HG03342 (cell line): Measurements from ENCODE around the gene STAT4.
"Not testable (repeated sequence)": the region's sequence is repeated elsewhere in the genome, so short reads cannot be mapped to it uniquely, and the experiment has no call there.

Source experiments
- ATAC-seq: cut with Tn5 transposase; IDR thresholded peaks from one replicate; pipeline ENCODE4 v1.9.1; 2021; ENCODE audit warnings: mild to moderate bottlenecking, moderate library complexity; ENCODE audit not compliant: unreplicated experiment

The STAT4 gene

GRCh38 chr2:190997526-190998113 lies 153.2 kb downstream of the STAT4 start:
- no peak for ATAC-seq

DNA sequence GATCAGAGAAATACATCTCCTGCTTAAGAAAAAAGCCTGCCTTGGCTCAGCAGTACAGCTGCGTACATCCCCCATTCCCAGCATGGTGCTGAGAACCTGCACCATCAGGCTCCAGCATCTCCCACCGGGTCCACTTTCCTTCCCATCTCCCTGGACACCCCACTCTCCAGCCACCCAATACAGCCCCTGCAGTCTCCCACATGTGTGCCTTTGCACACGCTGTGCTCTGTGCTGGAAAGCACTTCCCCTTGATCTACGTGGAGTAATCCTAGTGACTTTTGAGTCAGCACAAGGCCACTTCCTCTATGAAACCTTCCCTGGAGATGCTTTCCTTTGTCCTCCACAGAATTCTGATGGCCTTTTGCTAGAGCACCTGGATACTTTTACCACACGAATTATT lies 153.8 kb downstream of the STAT4 start:
- no peak for ATAC-seq

DNA sequence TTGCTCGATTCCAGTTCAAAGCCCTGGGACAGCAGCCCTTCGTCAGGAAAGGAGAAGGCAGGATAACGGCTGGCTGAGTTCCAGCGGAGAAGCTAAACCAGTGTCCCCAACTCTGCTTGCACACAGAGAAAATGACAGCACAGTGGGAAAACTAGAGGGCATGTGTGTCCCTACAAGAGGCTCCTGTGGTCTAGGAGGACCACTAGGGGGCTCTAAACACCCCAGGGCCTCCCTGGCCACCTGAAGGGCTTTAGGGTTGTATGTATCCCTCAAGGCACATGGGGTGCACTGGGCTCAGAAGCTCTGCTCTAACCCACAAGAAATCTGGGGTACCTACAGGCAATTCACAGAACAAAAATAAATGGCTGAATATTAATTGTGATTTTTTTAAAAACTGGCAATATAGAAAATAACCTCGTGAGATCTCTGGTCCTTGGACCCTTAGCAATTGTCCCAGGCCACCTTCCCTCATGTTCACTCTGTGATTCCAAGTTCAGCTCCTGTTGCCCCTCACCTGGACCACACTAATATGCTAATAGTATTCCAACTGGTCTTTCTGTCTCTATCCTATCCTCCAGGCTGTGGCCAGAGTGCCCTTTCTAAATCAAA lies 154.4 kb downstream of the STAT4 start:
- peak; percentile 50 for ATAC-seq

GRCh38 chr2:190995315-190995714 lies 155.5 kb downstream of the STAT4 start:
- ATAC-seq: not testable (repeated sequence)

DNA sequence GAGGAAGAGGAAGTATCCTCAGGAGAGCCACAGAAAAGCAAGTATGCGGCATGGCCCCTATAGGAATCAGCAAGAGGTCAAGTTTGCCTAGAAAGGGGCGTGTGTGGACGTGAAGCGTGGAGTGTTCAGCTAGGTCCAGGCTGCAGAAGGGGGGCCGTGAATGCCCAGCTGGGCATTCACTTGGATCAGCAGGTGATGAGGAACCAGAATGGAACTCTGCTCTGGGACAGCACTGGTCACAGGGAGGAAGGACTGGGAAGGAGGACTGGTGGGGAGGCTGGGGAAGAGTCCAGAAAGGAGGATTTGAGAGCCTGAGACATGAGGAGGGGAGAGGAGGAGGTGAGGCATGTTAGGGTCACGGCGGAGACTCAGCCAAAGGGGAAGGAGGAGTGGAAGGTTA lies 156.6 kb downstream of the STAT4 start:
- ATAC-seq: no peak

DNA sequence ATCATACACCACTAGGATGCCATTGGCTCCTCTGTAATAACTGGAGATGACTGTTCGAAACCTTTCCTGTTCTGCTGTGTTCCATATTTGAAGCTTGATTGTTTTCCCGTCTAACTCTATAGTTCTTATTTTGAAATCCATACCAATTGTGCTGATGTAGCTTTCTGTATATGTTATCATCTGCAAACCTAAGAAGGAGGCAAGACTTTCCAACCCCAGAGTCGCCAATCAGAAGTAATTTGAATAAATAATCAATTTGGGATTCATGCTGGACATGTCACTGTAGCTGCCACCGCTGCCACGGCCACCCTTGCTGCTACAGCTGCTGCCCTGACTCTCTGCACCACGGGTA lies 157.5 kb downstream of the STAT4 start:
- ATAC-seq: no peak

GRCh38 chr2:190990132-190990531 lies 160.7 kb downstream of the STAT4 start:
- ATAC-seq: no peak

- no peak for ATAC-seq
Observed at GRCh38 chr2:190988910-190989309, 161.9 kb downstream of the STAT4 start.

DNA sequence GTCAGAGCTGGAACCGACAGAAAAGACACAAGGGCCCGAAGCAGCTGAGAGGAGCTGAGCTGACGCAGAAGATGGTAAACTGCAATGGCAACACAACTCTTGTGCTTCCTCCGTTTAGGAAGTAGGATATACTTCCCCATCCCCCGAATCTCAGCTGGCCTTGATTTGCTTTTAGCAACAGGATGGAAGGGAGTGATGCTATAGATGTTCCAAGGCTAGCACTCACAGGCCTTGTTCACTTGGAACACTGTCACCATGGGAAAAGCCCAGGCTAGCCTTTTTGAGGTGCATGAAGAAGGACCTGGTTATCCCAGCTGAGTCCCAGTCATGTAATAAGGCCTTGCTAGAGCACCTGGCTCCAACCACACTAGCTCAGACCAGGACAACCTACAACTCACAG lies 162.9 kb downstream of the STAT4 start:
- no peak for ATAC-seq

- no peak for ATAC-seq
Observed at GRCh38 chr2:190987116-190987515, 163.7 kb downstream of the STAT4 start.

DNA sequence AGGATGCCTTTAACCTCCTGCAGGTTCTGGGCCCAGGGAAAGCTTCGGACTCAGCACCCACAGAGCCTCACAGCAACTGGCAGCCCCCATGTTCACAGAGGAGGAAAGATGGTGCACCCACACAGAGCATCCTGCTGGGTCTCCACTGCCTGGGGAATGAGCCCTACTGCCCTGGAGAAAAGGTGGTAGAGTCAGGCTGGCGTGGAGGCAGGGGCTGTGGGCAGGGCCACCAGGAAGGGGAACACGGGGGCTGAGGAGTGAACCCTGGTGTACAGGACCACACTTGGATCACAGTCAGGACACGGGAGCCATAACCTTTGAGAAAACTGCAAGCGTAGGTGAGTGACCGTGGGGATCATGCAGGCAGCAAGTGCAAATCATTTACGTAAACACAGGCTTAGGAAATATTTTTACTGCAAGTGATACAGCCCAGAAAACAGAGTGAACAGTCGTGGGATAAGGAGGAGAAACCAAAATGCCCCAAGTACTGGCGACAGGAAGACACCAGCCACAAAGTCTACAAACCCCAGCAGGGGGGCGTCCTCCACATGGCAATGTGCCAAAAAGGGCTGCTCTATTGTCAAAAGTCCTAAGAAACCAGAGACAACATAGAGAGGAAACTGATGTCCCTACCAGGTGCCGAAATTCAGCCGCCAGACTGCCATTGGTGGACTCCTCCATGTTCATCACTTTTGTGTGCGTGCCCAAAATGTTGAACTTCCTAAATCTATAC lies 164.4 kb downstream of the STAT4 start:
- ATAC-seq: no peak

DNA sequence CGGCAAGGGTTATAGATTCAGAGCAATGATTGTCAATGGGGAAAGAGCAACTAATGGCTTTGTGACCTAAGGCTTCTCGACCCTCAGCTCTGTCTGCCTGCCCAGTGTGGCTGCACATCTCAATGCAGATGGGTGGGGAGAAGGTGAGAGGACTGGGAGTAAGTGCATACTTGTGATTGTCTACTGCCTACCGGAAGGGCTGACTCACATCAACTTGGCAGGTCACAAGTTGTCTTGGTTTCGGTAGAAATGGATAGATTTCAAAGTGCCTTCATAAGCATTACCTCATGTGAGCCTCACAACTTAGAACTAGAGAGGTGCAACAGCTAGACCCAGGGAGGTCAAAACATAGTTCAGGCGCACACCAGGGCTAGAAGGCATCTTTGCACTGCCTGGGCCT lies 166.2 kb downstream of the STAT4 start:
- ATAC-seq: no peak

DNA sequence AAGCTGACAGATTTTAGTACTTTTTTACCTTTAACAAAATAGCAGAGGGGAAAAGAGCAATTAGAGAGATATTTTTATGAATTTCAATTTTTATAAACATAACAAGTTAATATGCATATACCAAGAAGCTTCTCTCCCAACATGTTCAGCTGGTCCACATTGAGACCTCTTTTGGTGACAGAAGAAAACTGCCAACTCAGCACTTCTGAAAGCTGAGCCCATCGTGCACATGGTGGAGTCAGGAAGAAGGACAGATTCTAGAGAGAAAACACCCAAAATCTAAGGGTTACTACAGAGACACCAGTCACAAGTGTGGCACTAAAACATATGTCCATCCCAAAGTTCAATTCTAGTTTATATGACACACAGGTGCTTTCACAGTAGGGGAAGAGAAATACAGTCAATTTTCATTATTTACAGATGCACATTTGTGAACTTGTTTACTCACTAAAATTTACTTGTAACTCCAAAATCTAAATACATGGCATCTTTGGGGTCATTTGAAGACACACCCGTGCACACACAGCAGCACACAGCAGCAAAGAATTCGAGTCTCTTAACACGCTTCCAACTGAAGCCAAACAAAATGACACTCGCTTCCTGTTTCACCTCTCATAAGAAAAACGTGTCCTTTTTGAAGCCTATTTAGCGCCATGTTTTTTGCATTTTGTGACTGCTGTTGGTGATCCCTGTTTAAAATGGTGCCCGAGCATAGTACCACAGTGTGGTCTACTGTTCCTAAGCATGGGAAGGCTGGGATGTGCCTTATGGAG lies 168.3 kb downstream of the STAT4 start:
- ATAC-seq: no peak

DNA sequence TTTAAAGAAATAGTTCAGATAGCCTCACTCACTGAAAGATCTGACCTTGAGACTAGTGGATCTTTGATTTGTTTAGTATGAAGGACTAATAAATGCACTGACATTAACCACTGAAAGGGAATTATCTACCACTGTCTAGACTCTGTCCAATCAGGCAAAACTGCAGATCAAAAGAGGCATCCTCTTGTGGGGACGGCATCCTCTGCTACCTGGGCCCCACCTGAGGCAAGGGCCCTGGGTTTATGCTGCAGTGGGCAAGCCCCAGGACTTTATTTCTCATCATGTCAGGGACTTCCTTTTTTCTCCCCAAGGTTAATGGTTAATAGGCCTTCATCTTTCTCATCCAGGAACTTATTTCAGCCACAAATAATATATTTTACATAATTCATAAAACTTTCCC lies 169.1 kb downstream of the STAT4 start:
- no peak for ATAC-seq

DNA sequence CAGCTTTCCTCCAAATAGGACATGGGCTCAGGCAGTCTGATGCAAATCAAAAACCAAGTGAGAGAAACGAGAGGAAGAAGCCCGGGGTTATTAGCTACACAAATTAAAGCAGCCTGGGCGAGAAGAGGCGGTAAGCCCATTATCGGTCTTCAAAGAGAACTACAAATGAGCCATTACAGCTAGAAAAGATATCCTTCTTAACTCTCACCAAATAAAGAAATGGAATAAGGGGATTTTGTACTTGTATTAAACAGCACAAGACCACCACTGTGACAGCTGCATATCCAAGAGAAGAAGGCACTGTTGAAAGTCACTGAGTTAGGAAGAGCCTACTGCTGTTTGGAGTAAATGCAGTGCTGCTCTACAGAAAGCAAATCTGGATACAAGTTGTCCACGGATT lies 169.5 kb downstream of the STAT4 start:
- ATAC-seq: no peak

DNA sequence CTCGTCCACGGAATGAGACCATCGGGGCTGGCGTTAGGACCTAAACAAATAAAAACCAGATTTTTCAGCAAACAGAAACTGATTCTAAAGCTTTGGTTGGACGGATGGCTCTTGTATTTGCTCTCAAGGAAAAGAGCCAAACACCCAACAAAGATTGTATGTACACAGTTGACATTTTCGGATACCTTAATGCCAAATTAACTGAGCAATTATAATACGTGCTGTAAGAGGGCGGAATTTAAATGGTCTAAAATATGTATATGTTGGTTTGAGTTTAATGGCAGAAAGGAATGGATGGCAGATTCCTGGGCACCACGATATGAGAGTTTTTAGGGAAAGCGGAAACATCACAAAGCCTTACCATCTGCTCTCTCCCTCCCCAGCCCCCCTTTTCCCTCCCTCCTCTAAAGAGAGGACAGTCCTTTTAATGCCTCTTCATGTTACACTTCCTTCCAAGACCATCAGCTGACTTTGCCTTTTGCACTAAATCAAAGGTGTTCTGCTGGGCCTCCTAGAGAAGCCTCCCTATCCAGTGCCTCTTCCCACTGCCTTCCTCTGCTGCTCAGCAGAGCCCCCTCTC lies 170.1 kb downstream of the STAT4 start:
- ATAC-seq: no peak

DNA sequence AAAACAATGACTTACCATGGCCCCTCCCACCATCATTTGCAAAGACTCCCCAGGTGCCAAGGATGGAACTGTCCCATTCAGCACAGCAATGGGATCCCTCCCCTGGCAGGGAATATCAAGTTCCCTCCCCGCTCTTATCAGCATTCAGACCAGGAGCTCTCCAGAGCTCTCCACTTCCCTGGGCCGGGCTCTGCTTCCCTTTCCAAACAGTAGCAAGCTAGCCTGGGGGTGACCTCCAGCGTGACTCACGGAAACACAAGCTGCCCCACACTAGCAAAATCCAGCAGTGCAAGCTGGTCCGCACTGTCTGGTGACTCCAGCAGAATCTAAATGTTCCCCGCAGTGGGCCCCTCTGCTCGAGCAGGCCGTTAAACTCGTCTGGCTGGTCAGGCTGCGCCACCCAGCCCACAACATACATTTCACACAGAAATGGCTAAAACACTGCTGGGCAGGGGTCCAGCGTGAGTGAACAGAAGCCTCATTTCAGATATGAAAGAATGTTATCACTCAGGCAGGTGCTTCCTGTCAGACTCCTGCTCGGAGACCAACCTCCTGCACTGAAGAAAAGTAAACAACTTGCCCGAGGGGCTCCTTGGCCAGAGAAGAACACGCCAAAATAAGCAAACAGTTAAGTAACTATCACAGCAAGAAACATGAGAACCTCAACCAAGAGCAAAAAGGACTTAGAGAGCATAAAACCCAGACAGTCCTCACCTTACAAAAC lies 170.7 kb downstream of the STAT4 start:
- ATAC-seq: no peak
